Mesenteric fat pad (tissue), 1 donor: ENCODE data around the gene NPAS1. TPM values are rescaled to one million over a fixed set of nuclear protein-coding genes. Genes with fewer than 3 reads are reported as not detected.
"Not testable (repeated sequence)": the region's sequence is repeated elsewhere in the genome, so short reads cannot be mapped to it uniquely, and the experiment has no call there.

Experiments used
- DNase-seq: peaks from one replicate; pipeline ENCODE4 v3.0.0-alpha.2; 2020; ENCODE audit warnings: low spot score
- total RNA-seq: library from RNA; stranded (reverse); fragmentation: NEBNext Ultra II Directional; extraction: Animal tissue kit (Norgen Biotek cat#: 25700); gene quantifications from one replicate; pipeline ENCODE4 v1.2.1, GENCODE V29; 2021
- donor health status: DM: yes; HTN: yes; CAD: no.

NPAS1 gene
- total RNA-seq, 1 donor from 2014 or later = not detected

GRCh38 chr19:47074621-47075020 is 55.0 kb downstream of the NPAS1 start:
- DNase-seq = no peak

GRCh38 chr19:47075179-47075810 is 55.7 kb downstream of the NPAS1 start:
- no peak for DNase-seq

- DNase-seq = no peak
Observed at GRCh38 chr19:47075941-47076340, 56.3 kb downstream of the NPAS1 start.

GRCh38 chr19:47078351-47078750 is 58.7 kb downstream of the NPAS1 start:
- DNase-seq = not testable (repeated sequence)

GRCh38 chr19:47081095-47081494 is 61.5 kb downstream of the NPAS1 start:
- DNase-seq = no peak

GRCh38 chr19:47082493-47082892 is 62.9 kb downstream of the NPAS1 start:
- DNase-seq = no peak

- DNase-seq = no peak
Observed at GRCh38 chr19:47084879-47085439, 65.3 kb downstream of the NPAS1 start.

- no peak for DNase-seq
Observed at GRCh38 chr19:47086280-47086679, 66.6 kb downstream of the NPAS1 start.

- DNase-seq = no peak
Observed at GRCh38 chr19:47089767-47090350, 70.2 kb downstream of the NPAS1 start.

- DNase-seq = no peak
Observed at GRCh38 chr19:47093254-47093653, 73.6 kb downstream of the NPAS1 start.

GRCh38 chr19:47093841-47094240 is 74.2 kb downstream of the NPAS1 start:
- no peak for DNase-seq

GRCh38 chr19:47094557-47095475 is 75.2 kb downstream of the NPAS1 start:
- no peak for DNase-seq

Other genes starting within 250 kb of the NPAS1 start
- 168 TPM for gene SLC1A5, start 231.2 kb upstream of the NPAS1 start, total RNA-seq
- 228 TPM for gene AP2S1, start 169.0 kb upstream of the NPAS1 start, total RNA-seq
- gene ARHGAP35, start 158.8 kb upstream of the NPAS1 start, total RNA-seq = 53.3 TPM
- 23.7 TPM for gene TMEM160, start 28.8 kb downstream of the NPAS1 start, total RNA-seq
- 30.2 TPM for gene ZC3H4, start 93.9 kb downstream of the NPAS1 start, total RNA-seq
- gene SAE1, start 111.0 kb downstream of the NPAS1 start, total RNA-seq = 59.3 TPM
- 3.6 TPM for gene BBC3, start 211.4 kb downstream of the NPAS1 start, total RNA-seq
- gene CCDC9, start 236.7 kb downstream of the NPAS1 start, total RNA-seq = 27.3 TPM